Testis (tissue), 3 donors: ENCODE measurements around the gene LPIN1. TPM values are rescaled to one million over a fixed set of nuclear protein-coding genes. Genes with fewer than 3 reads are reported as not detected.

Experiments used
- DNase-seq: peaks from one replicate; pipeline ENCODE4 v3.0.0-alpha.2; 2019
- H3K27ac ChIP-seq, 2 donors: fragments of 200-600 bp; sonication (generic); one replicate each; pipeline ENCODE4 v1.5.1; 2019
- H3K27me3 ChIP-seq: fragments of 200-600 bp; sonication (generic); one replicate; pipeline ENCODE4 v1.5.1; 2019
- H3K36me3 ChIP-seq: fragments of 200-600 bp; sonication (generic); one replicate; pipeline ENCODE4 v1.5.1; 2017; ENCODE audit warnings: low read depth; ENCODE audit errors: missing control alignments
- H3K4me1 ChIP-seq: fragments of 200-600 bp; sonication (generic); one replicate; pipeline ENCODE4 v1.5.1; 2019
- H3K4me3 ChIP-seq, 2 donors: fragments of 200-600 bp; sonication (generic); one replicate each; pipeline ENCODE4 v1.5.1; 2017 to 2019
- H3K9me3 ChIP-seq: fragments of 200-600 bp; sonication (generic); one replicate; pipeline ENCODE4 v1.5.1; 2017
- CTCF ChIP-seq, 3 experiments: fragments of 450-650 bp in 2 of 3; fragments of 200-600 bp in 1 of 3; sonication (generic) in 1 of 3; IDR thresholded peaks; one replicate each; pipeline ENCODE4 v1.5.1; 2016 to 2019; ENCODE audit warnings: antibody characterized with exemption in 3 of 3, mild to moderate bottlenecking in 2 of 3, moderate library complexity in 1 of 3
- POLR2A ChIP-seq: fragments of 450-650 bp; IDR thresholded peaks from one replicate; pipeline ENCODE4 v1.6.1; 2017; ENCODE audit warnings: antibody characterized with exemption, mild to moderate bottlenecking, moderate library complexity
- WGBS, 2 donors: methylation state at CpG; one replicate each; pipeline ENCODE4 v1.1.5; 2018; 5-methylcytosine and 5-hydroxymethylcytosine counted together
- intact Hi-C: fragments of 100-400 bp; cut with DNase I; formaldehyde crosslinking; loops from one replicate; pipeline ENCODE4 v1.15.1; 2023; ENCODE audit warnings: low total_unique reads
- polyA plus RNA-seq: library from polyadenylated mRNA; stranded (reverse); fragments of 350-450 nt; fragmentation: Illumina TruSeq; extraction: RNeasy Lipid Tissue Mini Kit (QIAGEN cat#74804); gene quantifications from one replicate; pipeline ENCODE4 v1.2.3, GENCODE V29; 2014; ENCODE audit warnings: low read depth, low replicate concordance; ENCODE audit not compliant: insufficient read depth
- total RNA-seq, 2 donors: library from RNA; depleted of rRNA; stranded (reverse); fragments of >200 nt; gene quantifications; one replicate each; pipeline ENCODE4 v1.2.3, GENCODE V29; 2016

LPIN1 gene
- total and polyA plus RNA-seq, 3 donors from 2014 or later: 90.0 to 198 (median 169) TPM

DNA sequence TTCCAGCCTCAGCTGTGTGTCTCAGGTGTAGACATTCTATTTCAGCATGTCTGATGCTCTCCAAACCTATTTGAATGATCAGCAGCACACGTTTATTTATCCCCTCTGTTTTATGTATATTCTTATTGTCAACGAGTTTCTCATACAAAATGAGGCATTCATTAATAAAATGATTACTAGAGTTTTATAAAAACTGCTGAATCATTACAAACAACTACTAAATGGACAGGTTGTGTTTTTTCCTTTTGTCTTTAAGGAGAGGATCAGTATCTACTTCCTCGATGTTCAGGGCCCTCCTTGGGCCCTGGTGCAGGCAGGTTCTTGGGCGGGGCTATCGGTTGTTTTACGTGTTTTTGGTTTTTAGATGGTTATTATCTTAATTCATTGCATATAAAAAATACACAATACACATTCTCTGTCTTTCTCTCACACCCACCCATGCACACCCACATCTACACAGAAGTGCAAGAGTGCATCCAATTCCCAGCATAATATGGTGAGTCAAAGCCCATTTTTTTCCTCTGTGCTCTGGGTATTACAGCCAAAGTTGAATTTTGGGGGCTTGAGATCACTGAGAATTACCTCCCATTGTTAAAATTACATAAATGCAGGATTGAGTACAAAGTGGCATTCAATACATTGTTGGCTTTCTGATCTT lies 24.2 kb downstream of the LPIN1 start:
- Histone ChIP-seq H3K4me1 (no peaks in the 10 kb centered on the region), H3K4me3 (no peak overlapping the region), H3K9me3 (no peaks in the 10 kb centered on the region), H3K27me3 (no peaks in the 10 kb centered on the region), H3K27ac (no peak overlapping the region), H3K36me3 (no peaks in the 10 kb centered on the region)
- 84% methylated on average over 6 of the region's 6 CpGs for WGBS, 2 donors
- intact Hi-C loops: no loop called here
- no peak for DNase-seq
- no peak for TF ChIP-seq POLR2A
- no peak for TF ChIP-seq CTCF (IDR thresholded peaks at IDR 0.05)

- Histone ChIP-seq H3K4me3 (no peak overlapping the region), H3K4me1 (no peaks in the 10 kb centered on the region), H3K27me3 (no peaks in the 10 kb centered on the region), H3K27ac (no peak overlapping the region), H3K9me3 (no peaks in the 10 kb centered on the region), H3K36me3 (no peaks in the 10 kb centered on the region)
- DNase-seq: no peak
- WGBS, 2 donors: 86 to 89% methylated on average over 6 to 8 of the region's 8 CpGs
- TF ChIP-seq CTCF (IDR thresholded peaks at IDR 0.05): no peak
- intact Hi-C loops: no loop called here
Observed at GRCh38 chr2:11771971-11772615, 25.7 kb downstream of the LPIN1 start.

DNA sequence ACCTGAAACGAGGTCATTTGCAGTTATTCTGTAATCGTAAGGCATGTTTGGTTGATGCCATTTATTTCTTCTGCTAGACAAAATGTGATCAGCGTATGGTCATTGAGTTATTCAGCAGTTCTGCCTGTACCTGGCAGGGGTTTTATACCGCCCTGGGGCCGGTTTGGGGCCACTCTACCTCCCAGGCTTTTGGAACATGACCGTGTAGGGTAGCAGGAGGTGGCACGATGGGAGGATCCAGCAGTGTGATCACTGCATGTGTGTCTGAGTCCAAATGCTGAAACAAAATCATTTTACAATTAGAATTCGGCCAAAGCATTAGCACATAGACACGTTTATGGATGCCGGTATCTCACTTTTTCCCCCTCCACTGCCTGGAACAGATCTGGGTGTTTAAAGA lies 26.7 kb downstream of the LPIN1 start:
- TF ChIP-seq POLR2A (no peak), CTCF (IDR thresholded peaks at IDR 0.05) (no peak)
- H3K4me3 ChIP-seq: no peak overlapping the region
- no peak for DNase-seq
- no peaks in the 10 kb centered on the region for H3K27me3 ChIP-seq
- 87 to 90% methylated on average over 10 of the region's 10 CpGs for WGBS, 2 donors
- H3K27ac ChIP-seq: no peak overlapping the region
- H3K4me1 ChIP-seq: peaks cover 3% of the 10 kb centered on the region
- H3K36me3 ChIP-seq: no peaks in the 10 kb centered on the region
- no peaks in the 10 kb centered on the region for H3K9me3 ChIP-seq
- intact Hi-C loops: no loop called here

DNA sequence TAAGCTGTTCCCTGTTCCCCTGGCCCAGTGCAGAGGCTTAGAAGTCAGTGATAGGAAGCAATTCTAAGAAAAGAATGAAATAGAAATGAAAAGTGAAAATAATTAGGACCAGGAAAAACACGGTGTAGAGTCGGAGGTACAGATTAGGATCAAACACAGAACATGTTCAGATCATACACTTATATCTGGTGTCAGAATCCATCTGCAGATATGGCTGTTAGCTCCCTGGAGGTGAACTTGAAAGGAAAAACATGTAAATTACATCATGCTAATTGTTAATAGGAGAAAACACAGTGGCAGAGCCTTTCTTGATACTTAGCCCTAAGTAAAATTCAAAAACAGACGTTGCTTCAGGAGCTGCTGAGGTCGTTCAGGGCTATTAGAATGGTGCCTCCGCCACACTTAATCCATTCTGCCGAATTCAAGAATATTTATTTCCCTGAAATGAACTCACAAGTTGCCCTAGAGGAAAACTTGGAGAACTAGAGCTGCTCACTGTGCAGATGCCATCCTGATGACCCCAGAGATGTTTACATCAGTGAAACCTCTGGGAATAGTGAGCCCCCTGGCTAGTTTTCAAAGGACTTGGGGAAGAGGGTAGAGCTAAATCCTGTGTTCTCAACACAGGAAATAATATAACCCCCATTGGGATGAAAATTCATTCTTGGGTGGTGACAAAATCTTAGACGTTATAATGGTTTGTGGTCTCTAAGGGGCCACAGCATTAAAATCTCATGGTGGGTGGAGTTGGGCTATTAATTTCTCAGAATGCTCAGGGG lies 27.5 kb downstream of the LPIN1 start:
- no peak for TF ChIP-seq POLR2A
- TF ChIP-seq CTCF (IDR thresholded peaks at IDR 0.05): no peak
- H3K27me3 ChIP-seq: no peaks in the 10 kb centered on the region
- 82 to 89% methylated on average over 7 of the region's 7 CpGs for WGBS, 2 donors
- intact Hi-C loops: no loop called here
- H3K27ac ChIP-seq: no peak overlapping the region
- peaks cover 5% of the 10 kb centered on the region for H3K4me1 ChIP-seq
- H3K9me3 ChIP-seq: no peaks in the 10 kb centered on the region
- no peaks in the 10 kb centered on the region for H3K36me3 ChIP-seq
- DNase-seq: no peak
- no peak overlapping the region for H3K4me3 ChIP-seq
